IPS-20b (cell line): ENCODE data around the gene CMTM4.

Experiments
- H3K27ac ChIP-seq: one replicate; pipeline ENCODE4 v1.5.1; 2013; ENCODE audit warnings: low read length
- H3K27me3 ChIP-seq: 2 replicates; pipeline ENCODE4 v1.6.1; 2013; ENCODE audit warnings: mild to moderate bottlenecking, low read length, inconsistent platforms; ENCODE audit not compliant: insufficient read depth
- H3K36me3 ChIP-seq: 2 replicates; pipeline ENCODE4 v1.6.1; 2013; ENCODE audit warnings: low read depth, mild to moderate bottlenecking, inconsistent platforms, low read length, moderate library complexity; ENCODE audit not compliant: insufficient read depth
- H3K4me1 ChIP-seq: 2 replicates; pipeline ENCODE4 v1.6.1; 2013; ENCODE audit warnings: mild to moderate bottlenecking, control low read depth, inconsistent platforms, low read length, moderate library complexity; ENCODE audit not compliant: insufficient read depth
- H3K4me3 ChIP-seq: 2 replicates; pipeline ENCODE4 v1.5.1; 2013; ENCODE audit warnings: mild to moderate bottlenecking, low read length, inconsistent platforms
- H3K9ac ChIP-seq: 2 replicates; pipeline ENCODE4 v1.6.1; 2013; ENCODE audit warnings: low read depth, mild to moderate bottlenecking, inconsistent platforms, low read length, moderate library complexity
- H3K9me3 ChIP-seq: 2 replicates; pipeline ENCODE4 v1.6.1; 2013; ENCODE audit warnings: mild to moderate bottlenecking, low read depth, low read length, inconsistent platforms; ENCODE audit not compliant: insufficient read depth

The CMTM4 gene

GRCh38 chr16:66703406-66704215, 7.1 kb upstream of the CMTM4 start:
- Histone ChIP-seq H3K4me3 (no peak overlapping the region), H3K36me3 (no peaks in the 10 kb centered on the region), H3K27me3 (no peaks in the 10 kb centered on the region), H3K9ac (no peak overlapping the region), H3K9me3 (no peaks in the 10 kb centered on the region), H3K4me1 (no peaks in the 10 kb centered on the region), H3K27ac (no peak overlapping the region)

DNA sequence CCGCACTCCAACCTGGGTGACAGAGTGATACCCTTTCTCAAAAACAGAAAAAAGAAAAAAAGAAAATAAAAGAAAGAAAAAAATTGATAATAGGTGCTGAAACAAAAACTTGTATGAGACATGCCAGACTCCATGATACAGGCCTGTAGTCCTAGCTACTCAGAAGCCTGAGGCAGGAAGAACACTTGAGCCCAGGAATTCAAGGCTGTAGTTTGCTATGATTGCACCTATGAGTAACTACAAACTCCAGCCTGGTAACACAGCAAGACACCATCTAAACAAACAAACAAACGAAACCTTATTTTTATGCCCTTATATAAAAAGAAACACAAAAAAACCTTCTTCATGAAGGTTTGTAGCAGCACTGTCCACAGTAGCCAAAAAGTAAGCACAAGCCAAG, 5.0 kb upstream of the CMTM4 start:
- Histone ChIP-seq H3K27ac (no peak overlapping the region), H3K4me1 (no peaks in the 10 kb centered on the region), H3K27me3 (peaks cover 10% of the 10 kb centered on the region; the same call in 1 of the 2 replicates), H3K9me3 (no peaks in the 10 kb centered on the region), H3K4me3 (no peak overlapping the region), H3K36me3 (no peaks in the 10 kb centered on the region), H3K9ac (no peak overlapping the region)

DNA sequence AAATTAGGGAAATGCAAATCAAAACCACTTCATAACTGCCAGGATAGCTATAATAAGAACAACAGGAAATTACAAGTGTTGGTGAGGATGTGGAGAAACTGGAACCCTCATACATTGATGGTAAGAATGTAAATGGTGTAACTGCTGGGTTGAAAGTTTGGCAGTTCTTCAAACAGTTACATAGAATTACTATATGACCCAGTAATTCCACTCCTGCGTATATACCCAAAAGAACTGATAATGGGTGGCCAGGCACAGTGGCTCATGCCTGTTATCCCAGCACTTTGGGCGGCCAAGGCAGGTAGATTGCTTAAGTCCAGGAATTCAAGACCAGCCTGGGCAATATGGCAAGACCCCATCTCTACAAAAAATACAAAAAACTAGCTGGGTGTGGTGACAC, 4.5 kb upstream of the CMTM4 start:
- Histone ChIP-seq H3K27me3 (peaks cover 10% of the 10 kb centered on the region; the same call in 1 of the 2 replicates), H3K36me3 (no peaks in the 10 kb centered on the region), H3K4me3 (no peak overlapping the region), H3K9me3 (no peaks in the 10 kb centered on the region), H3K27ac (no peak overlapping the region), H3K9ac (no peak overlapping the region), H3K4me1 (no peaks in the 10 kb centered on the region)

GRCh38 chr16:66699898-66700297, 3.4 kb upstream of the CMTM4 start:
- Histone ChIP-seq H3K27ac (no peak overlapping the region), H3K9ac (no peak overlapping the region), H3K4me1 (peaks cover 7% of the 10 kb centered on the region; the same call in 1 of the 2 replicates), H3K36me3 (no peaks in the 10 kb centered on the region), H3K27me3 (peaks cover 21% of the 10 kb centered on the region), H3K4me3 (no peak overlapping the region), H3K9me3 (no peaks in the 10 kb centered on the region)

DNA sequence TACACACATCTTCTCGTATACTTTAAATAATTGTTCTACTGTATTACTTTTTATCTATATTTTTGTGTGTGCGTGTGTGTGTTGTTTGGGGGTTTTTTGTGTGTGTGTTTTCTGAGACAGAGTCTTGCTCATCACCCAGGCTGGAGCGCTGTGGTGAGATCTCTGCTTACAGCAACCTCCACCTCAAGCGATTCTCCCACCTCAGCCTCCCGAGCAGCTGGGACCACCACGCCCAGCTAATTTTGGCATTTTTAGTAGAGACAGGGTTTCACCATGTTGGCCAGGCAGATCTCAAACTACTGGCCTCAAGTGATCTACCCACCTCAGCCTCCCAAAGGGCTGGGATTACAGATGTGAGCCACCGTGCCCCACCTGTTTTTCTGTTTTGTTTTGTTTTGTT, 1.5 kb upstream of the CMTM4 start:
- H3K4me3 ChIP-seq = no peak overlapping the region
- peaks cover 12% of the 10 kb centered on the region; the same call in 1 of the 2 replicates for H3K4me1 ChIP-seq
- no peaks in the 10 kb centered on the region for H3K9me3 ChIP-seq
- H3K27me3 ChIP-seq = peaks cover 22% of the 10 kb centered on the region
- no peak overlapping the region for H3K27ac ChIP-seq
- no peaks in the 10 kb centered on the region for H3K36me3 ChIP-seq
- H3K9ac ChIP-seq = no peak overlapping the region

DNA sequence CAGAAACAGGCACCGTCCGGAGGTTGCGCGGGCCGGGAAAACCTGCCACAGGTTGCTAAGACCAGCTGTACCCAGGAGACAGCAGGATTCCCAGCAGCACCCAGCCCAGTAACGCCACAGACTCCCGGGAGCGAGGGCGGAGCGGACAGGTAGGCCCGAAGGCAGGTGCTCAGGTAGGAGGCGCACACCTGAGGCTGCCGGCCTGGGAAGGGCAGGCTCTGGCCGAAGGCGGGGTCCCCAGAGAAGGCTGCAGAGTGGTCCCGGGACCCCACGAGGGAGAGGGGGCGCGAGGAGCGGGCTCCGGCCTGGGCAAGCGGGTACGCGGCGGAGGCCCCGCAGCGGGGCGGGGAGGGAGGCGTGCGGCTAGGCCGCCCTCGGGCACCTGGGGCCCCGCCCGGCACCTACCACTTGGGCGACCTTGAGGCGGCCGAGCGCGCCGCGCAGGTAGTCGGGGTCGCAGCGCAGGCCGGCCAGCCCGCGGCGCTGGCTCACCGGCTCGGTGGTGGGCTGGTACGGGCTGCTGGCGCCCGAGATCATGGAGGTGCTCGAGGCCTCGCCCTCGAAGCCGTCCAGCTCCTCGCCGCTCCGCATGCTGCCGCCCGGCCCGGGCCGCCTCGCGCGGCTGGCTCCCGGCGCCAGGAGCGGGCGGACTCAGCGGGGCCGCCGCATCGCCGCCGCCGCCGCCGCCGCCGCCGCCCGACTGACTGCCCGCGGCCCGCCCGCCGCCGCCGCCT, 441 bp downstream of the CMTM4 start:
- Histone ChIP-seq H3K27ac (no peak overlapping the region), H3K9ac (peak overlapping the region; percentile 78), H3K4me3 (peak overlapping the region; percentile 88), H3K36me3 (no peaks in the 10 kb centered on the region), H3K9me3 (no peaks in the 10 kb centered on the region), H3K4me1 (peaks cover 12% of the 10 kb centered on the region; the same call in 1 of the 2 replicates), H3K27me3 (peaks cover 22% of the 10 kb centered on the region)

DNA sequence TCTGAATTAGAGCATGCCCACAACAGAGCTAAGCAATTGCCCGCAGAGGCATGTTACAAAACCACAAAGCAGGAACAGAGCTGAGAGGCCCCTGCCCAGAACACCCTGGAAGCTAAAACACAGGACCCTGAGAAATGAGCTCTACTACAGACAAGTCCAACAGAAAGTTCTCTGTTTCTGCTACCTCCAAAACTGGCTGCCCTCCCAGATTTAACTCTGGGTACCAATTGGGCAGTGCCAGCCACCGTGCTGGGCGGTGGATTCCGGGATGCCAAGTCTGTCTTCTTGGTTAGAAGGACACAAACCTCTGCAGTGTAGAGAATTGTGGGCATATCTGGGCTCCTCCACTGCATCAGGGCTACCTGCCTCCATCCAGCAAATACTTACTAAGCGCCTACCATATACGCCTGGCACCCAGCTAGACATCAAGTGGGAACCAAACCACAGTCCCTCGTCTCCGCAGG, 1.0 kb downstream of the CMTM4 start:
- Histone ChIP-seq H3K4me3 (peak overlapping the region; percentile 88), H3K4me1 (peaks cover 12% of the 10 kb centered on the region; the same call in 1 of the 2 replicates), H3K9me3 (no peaks in the 10 kb centered on the region), H3K9ac (peak overlapping the region; percentile 78; the same call in 1 of the 2 replicates), H3K27me3 (peaks cover 22% of the 10 kb centered on the region), H3K36me3 (no peaks in the 10 kb centered on the region), H3K27ac (no peak overlapping the region)

GRCh38 chr16:66693149-66693548, 3.4 kb downstream of the CMTM4 start:
- Histone ChIP-seq H3K4me3 (no peak overlapping the region), H3K4me1 (peaks cover 12% of the 10 kb centered on the region; the same call in 1 of the 2 replicates), H3K9ac (no peak overlapping the region)

GRCh38 chr16:66692341-66692740, 4.2 kb downstream of the CMTM4 start:
- H3K27ac ChIP-seq = no peak overlapping the region
- peaks cover 12% of the 10 kb centered on the region; the same call in 1 of the 2 replicates for H3K4me1 ChIP-seq
- no peak overlapping the region for H3K4me3 ChIP-seq
- H3K9me3 ChIP-seq = no peaks in the 10 kb centered on the region
- H3K9ac ChIP-seq = no peak overlapping the region; the same call in 1 of the 2 replicates
- no peaks in the 10 kb centered on the region for H3K36me3 ChIP-seq
- peaks cover 14% of the 10 kb centered on the region for H3K27me3 ChIP-seq

More at GRCh38 chr16:66693149-66693548, 3.4 kb downstream of the CMTM4 start:
- no peaks in the 10 kb centered on the region for H3K9me3 ChIP-seq
- no peak overlapping the region for H3K27ac ChIP-seq
- H3K27me3 ChIP-seq = peaks cover 22% of the 10 kb centered on the region
- no peaks in the 10 kb centered on the region for H3K36me3 ChIP-seq

DNA sequence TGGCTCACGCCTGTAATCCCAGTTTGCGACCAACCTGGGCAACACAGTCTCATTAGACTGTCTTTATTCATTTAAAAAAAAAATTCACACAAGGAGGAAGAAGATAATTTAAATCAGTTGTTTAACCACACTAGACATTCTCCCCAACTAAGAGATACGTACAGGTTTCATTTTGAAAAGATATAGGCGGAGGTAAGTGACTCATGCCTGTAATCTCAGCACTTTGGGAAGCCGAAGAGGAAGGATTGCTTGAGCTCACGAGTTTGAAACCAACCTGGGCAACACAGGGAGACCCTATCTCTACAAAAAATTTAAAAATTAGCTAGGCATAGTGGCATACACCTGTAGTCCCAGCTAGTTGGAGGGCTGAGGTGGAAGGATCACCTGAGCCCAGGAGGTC, 5.3 kb downstream of the CMTM4 start:
- no peak overlapping the region for H3K4me3 ChIP-seq
- no peak overlapping the region for H3K27ac ChIP-seq
- no peak overlapping the region for H3K9ac ChIP-seq
- peaks cover 12% of the 10 kb centered on the region; the same call in 1 of the 2 replicates for H3K4me1 ChIP-seq
- H3K27me3 ChIP-seq = peaks cover 12% of the 10 kb centered on the region
- H3K9me3 ChIP-seq = no peaks in the 10 kb centered on the region
- no peaks in the 10 kb centered on the region for H3K36me3 ChIP-seq

DNA sequence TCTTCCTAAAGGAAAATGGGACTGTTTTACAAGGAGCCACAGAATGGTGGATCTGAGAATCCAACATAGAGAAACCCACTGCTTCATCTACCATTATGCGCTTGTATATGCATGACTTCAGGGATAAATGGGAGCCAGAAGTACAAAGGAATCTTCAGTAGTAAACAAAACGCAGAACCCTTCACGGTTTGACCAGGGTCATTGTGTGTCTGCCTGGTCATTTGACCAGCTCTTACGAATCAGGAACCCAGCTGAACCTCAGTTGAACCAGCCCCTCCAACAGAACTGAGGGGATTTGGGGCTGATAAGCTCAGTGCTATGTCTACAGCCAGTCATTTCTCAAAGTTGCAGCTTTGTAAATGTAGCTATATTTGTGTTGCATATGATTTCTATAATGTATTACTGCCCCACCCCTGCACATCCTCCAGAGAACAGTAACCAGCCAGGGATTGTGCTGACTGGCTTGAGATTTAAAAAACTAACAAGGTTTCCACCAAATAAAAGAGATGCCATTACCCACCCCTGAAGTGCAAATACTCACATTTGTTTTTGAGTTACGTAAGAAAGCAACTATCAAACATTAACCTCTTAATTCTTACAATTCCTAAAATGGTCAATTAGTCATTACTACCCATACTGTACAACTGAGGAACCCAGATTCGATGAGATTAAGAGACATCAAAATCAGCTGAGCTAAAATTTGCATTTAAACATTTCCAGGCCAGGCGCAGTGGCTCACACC, 6.3 kb downstream of the CMTM4 start:
- Histone ChIP-seq H3K9me3 (no peaks in the 10 kb centered on the region), H3K4me1 (peaks cover 5% of the 10 kb centered on the region; the same call in 1 of the 2 replicates), H3K27ac (no peak overlapping the region), H3K27me3 (peaks cover 5% of the 10 kb centered on the region; the same call in 1 of the 2 replicates), H3K4me3 (no peak overlapping the region), H3K36me3 (no peaks in the 10 kb centered on the region), H3K9ac (no peak overlapping the region)
